ENCODE data around the gene WDFY4.

The WDFY4 gene

GRCh38 chr10:48731141-48731540 is 46.5 kb downstream of the WDFY4 start:
- ATAC-seq = no peak
- TF ChIP-seq CSDC2 (CRISPR knock-in tag; IDR thresholded peaks at IDR 0.05) = no peak
- TF ChIP-seq CSRNP3 (CRISPR knock-in tag; IDR thresholded peaks at IDR 0.05) = no peak
- TF ChIP-seq ZNF8 (CRISPR knock-in tag; IDR thresholded peaks at IDR 0.05) = no peak
- TF ChIP-seq RARB (CRISPR knock-in tag; IDR thresholded peaks at IDR 0.05) = no peak
- no peak for TF ChIP-seq ZNF70 (CRISPR knock-in tag; IDR thresholded peaks at IDR 0.05)
- no peak for TF ChIP-seq SNAI2 (CRISPR knock-in tag; IDR thresholded peaks at IDR 0.05)
- no peak for TF ChIP-seq ARNTL (CRISPR knock-in tag; IDR thresholded peaks at IDR 0.05; ENCODE audit: borderline replicate concordance, low read depth)
- no peak for TF ChIP-seq TOX (CRISPR knock-in tag; IDR thresholded peaks at IDR 0.05; ENCODE audit: borderline replicate concordance)
- TF ChIP-seq BACH2 (CRISPR knock-in tag; IDR thresholded peaks at IDR 0.05; ENCODE audit: borderline replicate concordance) = no peak
- no peak for TF ChIP-seq GLIS3 (CRISPR knock-in tag; IDR thresholded peaks at IDR 0.05)
- no peak for TF ChIP-seq POU6F1 (CRISPR knock-in tag; IDR thresholded peaks at IDR 0.05; ENCODE audit: borderline replicate concordance, low read depth)
- no peak for TF ChIP-seq ZFP30 (CRISPR knock-in tag; IDR thresholded peaks at IDR 0.05)
- TF ChIP-seq PATZ1 (CRISPR knock-in tag; IDR thresholded peaks at IDR 0.05; ENCODE audit: borderline replicate concordance) = no peak
- TF ChIP-seq OSR1 (CRISPR knock-in tag; IDR thresholded peaks at IDR 0.05) = no peak
- TF ChIP-seq TCF4 (CRISPR knock-in tag; IDR thresholded peaks at IDR 0.05; ENCODE audit: borderline replicate concordance) = no peak
- TF ChIP-seq TSHZ2 (CRISPR knock-in tag; IDR thresholded peaks at IDR 0.05) = no peak
- no peak for TF ChIP-seq ZC3H10 (CRISPR knock-in tag; IDR thresholded peaks at IDR 0.05)
- TF ChIP-seq PPARA (CRISPR knock-in tag; IDR thresholded peaks at IDR 0.05; ENCODE audit: borderline replicate concordance) = no peak
- TF ChIP-seq ESRRG (CRISPR knock-in tag; IDR thresholded peaks at IDR 0.05) = no peak
- TF ChIP-seq ZNF565 (CRISPR knock-in tag; conservative IDR thresholded peaks at IDR 0.05; ENCODE audit: low read depth) = no peak

GRCh38 chr10:48731654-48732053 is 47.0 kb downstream of the WDFY4 start:
- ATAC-seq = no peak
- no peak for TF ChIP-seq PPARA (CRISPR knock-in tag; IDR thresholded peaks at IDR 0.05; ENCODE audit: borderline replicate concordance)
- TF ChIP-seq CSRNP3 (CRISPR knock-in tag; IDR thresholded peaks at IDR 0.05) = no peak
- no peak for TF ChIP-seq ISL1 (CRISPR knock-in tag; IDR thresholded peaks at IDR 0.05)
- no peak for TF ChIP-seq PATZ1 (CRISPR knock-in tag; IDR thresholded peaks at IDR 0.05; ENCODE audit: borderline replicate concordance)
- no peak for TF ChIP-seq TOX (CRISPR knock-in tag; IDR thresholded peaks at IDR 0.05; ENCODE audit: borderline replicate concordance)
- no peak for TF ChIP-seq ZNF565 (CRISPR knock-in tag; conservative IDR thresholded peaks at IDR 0.05; ENCODE audit: low read depth)
- TF ChIP-seq TCF4 (CRISPR knock-in tag; IDR thresholded peaks at IDR 0.05; ENCODE audit: borderline replicate concordance) = no peak
- no peak for TF ChIP-seq RARB (CRISPR knock-in tag; IDR thresholded peaks at IDR 0.05)
- TF ChIP-seq ZNF8 (CRISPR knock-in tag; IDR thresholded peaks at IDR 0.05) = no peak
- TF ChIP-seq BACH2 (CRISPR knock-in tag; IDR thresholded peaks at IDR 0.05; ENCODE audit: borderline replicate concordance) = no peak
- no peak for TF ChIP-seq GLIS3 (CRISPR knock-in tag; IDR thresholded peaks at IDR 0.05)
- no peak for TF ChIP-seq ZNF70 (CRISPR knock-in tag; IDR thresholded peaks at IDR 0.05)
